GM19023 (cell line): ENCODE data around the gene WDR62.
A peak's percentile ranks its signal among the peaks of the same experiment; 100 is the strongest.

Experiments used
- ATAC-seq: cut with Tn5 transposase; IDR thresholded peaks from one replicate; pipeline ENCODE4 v1.9.1; 2021; ENCODE audit warnings: mild to moderate bottlenecking, moderate library complexity; ENCODE audit not compliant: unreplicated experiment

The WDR62 gene

DNA sequence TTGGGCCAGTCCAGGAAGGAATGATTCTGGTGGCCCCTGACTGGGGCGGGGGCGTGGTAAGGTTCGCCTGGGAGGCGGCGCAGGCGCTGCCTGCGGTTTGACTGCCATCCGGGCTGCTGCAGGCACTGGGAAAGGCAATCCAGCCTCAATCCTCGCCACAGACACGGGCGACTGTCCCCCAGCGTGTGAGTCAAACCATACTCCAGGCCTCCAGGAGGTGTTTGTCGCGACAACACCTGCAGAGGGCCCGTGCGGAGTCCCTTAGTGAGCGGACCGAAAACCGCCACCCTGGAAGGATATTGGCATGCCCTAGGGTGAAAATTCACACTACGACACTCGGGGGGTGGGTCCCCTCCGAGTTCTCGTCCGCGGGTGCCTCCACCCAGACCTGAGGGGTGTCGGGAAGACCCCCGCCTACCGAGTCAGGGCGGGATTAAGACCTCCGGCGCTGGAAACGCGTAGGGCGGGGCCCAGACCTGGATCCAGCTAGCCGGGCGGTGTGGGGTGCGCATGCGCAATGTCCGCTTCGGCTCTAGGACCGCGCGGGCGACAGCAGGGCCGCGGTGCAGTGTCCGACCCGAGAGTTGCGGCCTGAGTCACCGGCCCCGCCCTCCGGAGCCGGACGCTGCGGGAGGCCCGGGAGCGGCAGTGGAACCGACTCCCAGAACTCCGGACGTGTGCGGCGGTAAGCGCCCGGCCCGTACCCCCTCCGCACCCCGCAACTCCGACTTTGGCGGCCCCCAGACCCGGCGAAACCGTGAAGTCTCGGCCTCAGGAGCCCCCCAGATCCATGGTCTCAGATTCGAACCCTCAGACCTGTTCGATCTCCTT, 85.0 kb downstream of the WDR62 start, which contains the start of gene CAPNS1:
TSS of gene CAPNS1 (plus strand) at position 594 of the 831 bp plus-strand sequence. CDS start 946 bp downstream, outside the sequence.
- peak; percentile 79 for ATAC-seq

DNA sequence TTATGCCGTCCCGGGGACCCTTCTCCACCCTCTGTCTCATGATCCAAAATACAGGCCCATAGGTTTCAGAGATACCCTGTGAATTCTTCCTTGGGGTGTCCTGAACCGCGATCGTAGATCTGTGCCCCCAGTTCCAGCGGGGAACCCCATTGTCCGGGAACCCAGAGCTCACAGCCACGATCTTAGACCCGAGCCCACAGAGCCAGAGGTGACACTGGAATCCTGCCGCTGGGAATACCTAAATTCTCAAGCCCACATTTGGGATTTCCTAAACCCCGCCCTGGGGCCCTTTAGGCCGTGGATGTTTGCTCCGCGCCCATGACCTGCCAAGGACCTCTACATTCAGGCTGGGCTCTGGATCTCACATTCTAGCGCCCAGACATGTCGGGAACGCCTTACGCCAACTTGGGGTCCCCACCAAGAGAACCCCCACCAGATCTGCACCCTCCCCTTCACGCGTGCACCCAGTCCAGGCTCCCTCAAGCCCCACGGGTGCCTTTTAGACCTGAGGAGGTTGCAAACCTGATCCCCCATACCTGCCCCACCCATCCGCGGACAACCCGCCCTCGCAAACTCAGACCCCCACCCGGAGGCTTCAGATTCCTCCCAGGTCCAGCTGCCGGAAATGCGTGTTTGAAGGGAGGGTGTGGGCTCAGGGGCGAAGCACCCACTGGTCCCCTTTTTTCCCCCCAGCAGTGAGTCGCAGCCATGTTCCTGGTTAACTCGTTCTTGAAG, 85.8 kb downstream of the WDR62 start:
- ATAC-seq = peak; percentile 14

DNA sequence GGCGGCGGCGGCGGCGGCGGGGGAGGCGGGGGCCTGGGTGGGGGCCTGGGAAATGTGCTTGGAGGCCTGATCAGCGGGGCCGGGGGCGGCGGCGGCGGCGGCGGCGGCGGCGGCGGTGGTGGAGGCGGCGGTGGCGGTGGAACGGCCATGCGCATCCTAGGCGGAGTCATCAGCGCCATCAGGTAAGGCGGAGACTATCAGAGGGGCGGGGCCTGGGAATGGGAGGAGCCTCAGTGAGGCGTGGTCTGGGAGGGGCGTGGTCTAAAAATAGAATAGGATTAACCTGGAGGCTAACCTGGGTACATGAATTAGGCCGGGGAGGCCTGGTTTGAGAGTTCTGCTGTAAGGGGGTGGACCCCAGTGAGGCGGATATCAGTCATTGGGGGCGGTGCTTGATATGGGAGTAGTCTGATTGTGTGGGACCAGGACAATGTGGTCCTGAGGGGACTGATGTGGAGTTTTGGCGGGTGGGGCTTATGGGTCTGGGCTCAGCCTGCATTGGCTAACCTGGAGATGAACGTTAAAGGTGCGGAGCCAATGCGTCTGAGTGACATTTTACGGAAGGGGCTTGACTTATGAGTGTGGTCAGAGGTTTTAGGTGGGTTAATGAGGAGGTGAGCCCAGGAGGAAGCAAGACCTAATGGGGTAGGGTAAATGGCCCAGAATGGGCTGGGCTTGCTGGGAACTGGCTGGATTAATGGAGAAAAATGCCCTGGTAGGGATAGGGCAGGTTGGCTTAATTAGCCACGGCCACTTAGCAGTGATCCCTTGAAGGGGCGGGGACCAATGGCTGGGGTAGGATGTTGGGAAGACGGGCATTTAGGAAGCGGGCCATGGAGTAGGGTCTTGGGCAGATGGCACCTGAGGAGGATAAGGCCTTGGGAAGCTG, 86.6 kb downstream of the WDR62 start:
- ATAC-seq = peak; percentile 49

DNA sequence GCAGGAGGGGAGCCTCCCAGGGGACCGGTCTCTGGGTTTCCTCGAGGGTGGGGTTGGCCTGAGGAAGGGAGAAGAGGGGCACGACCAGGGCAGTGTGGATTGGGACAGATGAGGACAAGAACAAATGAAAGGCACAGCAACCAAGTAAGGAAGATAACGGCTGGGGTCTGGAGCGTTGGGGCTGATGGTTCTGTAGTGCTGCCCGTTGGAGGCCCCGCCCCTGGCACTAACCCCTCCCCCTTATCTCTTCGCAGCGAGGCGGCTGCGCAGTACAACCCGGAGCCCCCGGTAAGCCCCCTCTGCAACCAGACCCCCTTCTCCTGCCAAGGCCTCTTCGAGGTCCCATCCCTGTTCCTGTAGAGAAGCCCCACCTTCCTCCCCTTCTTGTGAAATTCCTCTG, 87.3 kb downstream of the WDR62 start:
- no peak for ATAC-seq

DNA sequence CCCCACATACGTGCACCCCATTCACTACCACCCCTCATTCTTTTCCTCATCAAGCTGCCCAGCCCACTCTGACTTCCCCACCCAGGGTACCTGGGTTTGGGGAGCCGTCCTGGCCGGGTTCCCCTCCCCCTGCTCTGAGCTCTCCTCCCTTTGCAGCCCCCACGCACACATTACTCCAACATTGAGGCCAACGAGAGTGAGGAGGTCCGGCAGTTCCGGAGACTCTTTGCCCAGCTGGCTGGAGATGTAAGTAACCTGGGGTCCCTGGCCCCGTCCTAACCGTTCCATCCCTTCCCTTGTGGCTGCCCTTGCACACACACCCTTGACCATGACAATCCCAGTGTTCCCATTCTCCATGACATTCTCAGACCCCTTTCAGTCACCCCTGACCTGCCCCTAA, 87.8 kb downstream of the WDR62 start:
- ATAC-seq = no peak

DNA sequence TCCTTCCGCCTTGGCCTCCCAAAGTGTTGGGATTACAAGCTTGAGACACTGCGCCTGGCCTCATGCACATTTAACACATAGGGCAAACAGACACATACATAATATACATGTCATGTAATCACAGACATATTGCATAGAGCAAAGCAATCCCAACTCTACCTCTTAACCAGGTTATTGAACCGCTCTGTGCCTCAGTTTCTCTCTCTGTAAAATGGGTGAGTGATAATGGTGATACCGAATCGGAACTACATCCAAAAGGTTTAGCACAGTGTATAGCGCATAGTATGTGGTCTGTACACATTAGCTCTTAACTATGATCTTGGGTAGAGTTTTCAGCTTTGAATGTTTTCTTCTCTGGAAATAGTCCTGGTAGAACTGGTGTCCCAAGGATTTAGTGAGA, 89.9 kb downstream of the WDR62 start:
- ATAC-seq = no peak

DNA sequence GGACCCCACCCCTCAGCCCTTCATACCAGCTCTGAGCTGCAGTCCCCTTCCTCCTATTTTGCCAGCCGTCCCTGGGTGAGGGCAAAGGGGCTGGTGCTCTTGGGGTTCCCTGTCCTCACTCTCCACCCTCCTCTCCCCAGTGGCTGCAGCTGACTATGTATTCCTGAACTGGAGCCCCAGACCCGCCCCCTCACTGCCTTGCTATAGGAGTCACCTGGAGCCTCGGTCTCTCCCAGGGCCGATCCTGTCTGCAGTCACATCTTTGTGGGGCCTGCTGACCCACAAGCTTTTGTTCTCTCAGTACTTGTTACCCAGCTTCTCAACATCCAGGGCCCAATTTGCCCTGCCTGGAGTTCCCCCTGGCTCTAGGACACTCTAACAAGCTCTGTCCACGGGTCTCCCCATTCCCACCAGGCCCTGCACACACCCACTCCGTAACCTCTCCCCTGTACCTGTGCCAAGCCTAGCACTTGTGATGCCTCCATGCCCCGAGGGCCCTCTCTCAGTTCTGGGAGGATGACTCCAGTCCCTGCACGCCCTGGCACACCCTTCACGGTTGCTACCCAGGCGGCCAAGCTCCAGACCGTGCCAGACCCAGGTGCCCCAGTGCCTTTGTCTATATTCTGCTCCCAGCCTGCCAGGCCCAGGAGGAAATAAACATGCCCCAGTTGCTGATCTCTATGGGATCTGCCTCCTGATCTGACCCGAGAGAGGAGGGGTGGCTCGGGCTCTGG, 95.1 kb downstream of the WDR62 start:
- ATAC-seq = no peak

DNA sequence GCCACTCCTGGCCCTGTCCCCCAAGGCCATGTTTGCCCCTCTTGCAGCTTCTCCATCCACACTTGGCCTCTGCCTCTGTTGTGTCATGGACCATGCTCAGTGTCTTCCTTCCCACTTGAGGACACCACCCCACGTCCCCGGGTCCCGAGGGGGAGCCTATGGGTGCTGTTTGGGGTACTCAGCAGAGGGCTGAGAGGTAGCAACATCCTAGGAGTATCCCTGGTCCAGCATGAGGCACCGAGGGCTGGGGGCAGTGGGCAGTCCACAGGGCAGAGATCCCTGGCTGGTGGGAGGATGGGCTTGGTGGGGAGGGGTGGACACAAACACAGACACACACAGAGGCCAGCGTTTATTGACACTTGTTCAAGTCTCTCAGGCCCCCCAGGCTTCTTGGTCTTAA, 95.9 kb downstream of the WDR62 start:
- ATAC-seq = no peak

DNA sequence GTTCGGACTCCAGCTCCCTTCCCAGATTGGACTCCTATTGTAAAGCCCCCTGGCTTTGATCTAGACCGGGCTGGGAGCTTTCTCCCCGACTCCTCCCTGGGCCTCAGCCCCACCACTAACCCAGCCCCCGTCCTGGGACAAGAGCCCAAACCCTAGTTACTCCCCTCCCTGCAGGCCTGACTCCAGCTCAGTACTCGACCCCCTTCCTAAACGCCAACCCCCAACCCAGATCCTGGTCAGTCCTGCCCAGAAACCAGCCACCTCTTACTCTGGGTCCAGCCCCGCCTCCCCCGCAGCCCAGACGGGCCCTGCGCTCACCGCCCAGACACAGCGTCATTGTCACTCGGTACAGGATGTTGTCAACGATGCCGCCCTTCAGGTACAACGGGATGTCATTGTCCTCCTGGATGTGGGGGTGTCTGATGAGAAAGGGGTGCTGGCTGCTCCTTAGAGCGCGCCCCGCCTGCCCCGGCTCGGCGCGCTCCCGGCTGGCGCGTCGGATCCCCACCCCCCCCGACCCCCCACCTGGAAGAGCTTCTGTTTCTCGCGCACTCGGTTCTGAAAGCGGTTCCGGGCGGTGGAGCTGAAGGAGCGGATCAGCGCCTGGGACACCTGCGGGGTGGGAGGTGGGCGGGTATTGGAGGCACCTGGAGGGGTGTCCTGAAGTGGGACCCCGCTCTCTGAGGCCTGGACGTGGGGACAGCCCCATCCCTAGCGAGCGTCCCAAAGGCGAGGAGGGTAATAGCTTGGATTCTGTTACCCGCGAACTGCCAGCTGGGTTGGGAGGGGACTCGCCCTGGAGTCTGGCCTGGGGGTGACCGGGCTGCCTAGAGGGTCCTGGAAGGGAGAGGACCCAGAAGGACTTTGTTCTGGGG, 96.7 kb downstream of the WDR62 start:
- no peak for ATAC-seq

DNA sequence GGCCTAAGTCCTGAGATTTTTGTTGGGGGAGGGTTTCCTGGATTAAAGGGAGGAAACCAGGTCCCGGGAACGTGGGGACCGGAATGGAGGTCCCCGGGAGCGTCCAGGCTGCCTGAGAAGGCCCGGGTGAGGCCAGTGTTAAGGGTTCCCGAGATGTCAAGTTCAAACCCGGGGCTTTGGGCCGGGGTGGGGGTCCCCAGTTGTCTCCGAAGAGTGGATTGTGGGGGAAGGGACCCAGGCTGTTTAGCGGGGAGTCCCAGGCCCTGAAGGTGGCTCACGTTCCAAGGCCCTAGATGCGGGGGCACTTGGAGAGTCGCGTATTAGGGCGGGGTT, 97.3 kb downstream of the WDR62 start:
- ATAC-seq = no peak

DNA sequence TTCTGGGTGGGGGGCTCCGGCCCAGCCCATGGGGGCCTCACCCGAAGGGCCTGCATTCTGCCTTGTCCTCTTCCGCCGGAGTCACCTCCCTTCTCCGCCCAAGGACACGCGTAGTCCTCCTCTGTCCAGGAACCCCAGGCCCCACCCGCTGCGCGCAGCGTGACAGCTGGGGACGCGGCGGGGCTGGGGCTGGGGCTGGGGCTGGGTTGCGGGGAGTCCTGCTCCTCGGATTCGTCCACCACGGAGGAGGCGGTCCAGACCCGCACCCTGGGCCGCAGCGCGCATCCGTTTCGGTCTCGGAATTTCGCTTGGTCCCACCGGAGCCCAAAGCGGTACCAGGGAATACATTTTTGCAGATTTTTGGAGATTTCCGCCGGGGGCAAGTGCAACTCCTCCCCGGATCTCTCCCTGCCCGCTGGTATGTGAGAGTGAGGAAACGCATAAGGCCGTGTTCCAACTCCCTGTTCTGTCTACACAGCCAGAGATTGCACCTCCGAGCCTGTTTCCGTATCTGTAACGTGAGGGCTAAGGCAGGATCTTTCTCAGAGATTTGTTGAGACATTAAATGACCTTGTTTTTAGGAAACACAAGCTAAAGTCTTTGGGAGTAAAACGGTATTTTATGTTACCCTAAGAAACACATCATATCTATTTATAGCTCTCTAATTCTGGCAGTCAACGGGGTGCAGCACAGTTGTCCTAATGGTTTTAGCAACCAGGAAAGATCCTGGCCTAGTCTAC, 97.8 kb downstream of the WDR62 start, which contains the start of gene COX7A1:
TSS of gene COX7A1 (minus strand) at position 96 of the 740 bp plus-strand sequence. CDS start at position 56, 40 bp downstream.
- no peak for ATAC-seq

DNA sequence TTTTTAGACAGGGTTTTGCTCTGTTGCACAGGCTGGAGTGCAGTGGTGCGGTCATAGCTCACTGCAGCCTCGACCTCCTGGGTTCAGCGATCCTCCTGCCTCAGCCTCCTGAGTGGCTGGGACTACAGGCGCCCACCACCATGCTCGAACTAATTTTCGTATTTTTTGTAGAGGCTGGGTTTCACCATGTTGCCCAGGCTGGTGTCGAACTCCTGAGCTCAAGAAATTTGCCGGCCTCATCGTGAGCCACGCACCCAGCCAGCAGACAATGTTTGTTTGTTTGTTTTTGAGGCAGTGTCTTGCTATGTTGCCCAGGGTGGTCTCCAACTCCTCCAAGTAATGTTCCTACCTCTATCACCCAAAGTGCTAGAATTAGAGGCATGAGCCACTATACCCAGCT, 98.4 kb downstream of the WDR62 start:
- ATAC-seq = no peak
